WERI-Rb-1 (cell line): Measurements from ENCODE around the gene TNPO3.
"Not testable (repeated sequence)": the region's sequence is repeated elsewhere in the genome, so short reads cannot be mapped to it uniquely, and the experiment has no call there.

Source experiments
- DNase-seq: peaks from one replicate; pipeline ENCODE4 v3.0.0-alpha.2; 2020
- H3K27ac ChIP-seq: fragments of 250-450 bp; sonication (Bioruptor Pico); 2 replicates; pipeline ENCODE4 v1.5.1; 2020; ENCODE audit warnings: mild to moderate bottlenecking, moderate library complexity
- H3K27me3 ChIP-seq: fragments of 250-450 bp; sonication (Bioruptor Pico); 2 replicates; pipeline ENCODE4 v1.5.1; 2021; ENCODE audit warnings: mild to moderate bottlenecking, low read depth, moderate library complexity; ENCODE audit not compliant: insufficient read depth, severe bottlenecking
- H3K36me3 ChIP-seq: fragments of 250-450 bp; sonication (Bioruptor Pico); 2 replicates; pipeline ENCODE4 v1.5.1; 2020; ENCODE audit warnings: mild to moderate bottlenecking, moderate library complexity
- H3K4me3 ChIP-seq: 2 replicates; pipeline ENCODE4 v1.5.1; 2011; ENCODE audit warnings: low read depth, mild to moderate bottlenecking, control low read depth, low read length
- H3K9me3 ChIP-seq: fragments of 250-450 bp; sonication (Bioruptor Pico); 2 replicates; pipeline ENCODE4 v1.5.1; 2021; ENCODE audit warnings: mild to moderate bottlenecking, moderate library complexity; ENCODE audit not compliant: severe bottlenecking
- TF ChIP-seq, protein P1 (sequence below): IDR thresholded peaks from 2 replicates; pipeline ENCODE4 v1.5.1; 2011; ENCODE audit warnings: low read depth, mild to moderate bottlenecking, control low read depth, inconsistent platforms, low read length

The TNPO3 gene

DNA sequence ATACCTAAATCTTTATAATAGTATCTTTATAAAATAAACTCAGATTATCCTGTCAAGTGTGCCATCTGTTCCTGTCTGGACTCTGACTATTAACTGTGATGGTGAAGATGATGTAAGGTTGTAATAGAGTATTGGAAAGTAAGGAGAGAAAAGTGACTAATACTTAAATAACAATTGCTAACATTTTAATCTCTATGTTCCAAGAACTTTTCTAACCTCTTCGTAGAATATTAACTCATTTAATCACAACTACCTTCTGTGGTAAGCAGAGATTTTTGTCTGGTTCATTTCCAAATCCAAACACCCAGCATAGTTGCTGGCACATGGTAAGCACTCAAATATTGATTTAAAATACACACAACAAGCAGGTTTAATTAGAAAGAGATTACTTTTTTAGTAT lies 2.5 kb downstream of the TNPO3 start:
- H3K9me3 ChIP-seq, result no peaks in the 10 kb centered on the region
- H3K4me3 ChIP-seq, result no peak overlapping the region
- no peak for DNase-seq
- H3K27ac ChIP-seq, result peak overlapping the region; percentile 0; the same call in 1 of the 2 replicates
- TF ChIP-seq, protein P1, sequence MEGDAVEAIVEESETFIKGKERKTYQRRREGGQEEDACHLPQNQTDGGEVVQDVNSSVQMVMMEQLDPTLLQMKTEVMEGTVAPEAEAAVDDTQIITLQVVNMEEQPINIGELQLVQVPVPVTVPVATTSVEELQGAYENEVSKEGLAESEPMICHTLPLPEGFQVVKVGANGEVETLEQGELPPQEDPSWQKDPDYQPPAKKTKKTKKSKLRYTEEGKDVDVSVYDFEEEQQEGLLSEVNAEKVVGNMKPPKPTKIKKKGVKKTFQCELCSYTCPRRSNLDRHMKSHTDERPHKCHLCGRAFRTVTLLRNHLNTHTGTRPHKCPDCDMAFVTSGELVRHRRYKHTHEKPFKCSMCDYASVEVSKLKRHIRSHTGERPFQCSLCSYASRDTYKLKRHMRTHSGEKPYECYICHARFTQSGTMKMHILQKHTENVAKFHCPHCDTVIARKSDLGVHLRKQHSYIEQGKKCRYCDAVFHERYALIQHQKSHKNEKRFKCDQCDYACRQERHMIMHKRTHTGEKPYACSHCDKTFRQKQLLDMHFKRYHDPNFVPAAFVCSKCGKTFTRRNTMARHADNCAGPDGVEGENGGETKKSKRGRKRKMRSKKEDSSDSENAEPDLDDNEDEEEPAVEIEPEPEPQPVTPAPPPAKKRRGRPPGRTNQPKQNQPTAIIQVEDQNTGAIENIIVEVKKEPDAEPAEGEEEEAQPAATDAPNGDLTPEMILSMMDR, result no peak
- H3K36me3 ChIP-seq, result peaks cover 45% of the 10 kb centered on the region
- H3K27me3 ChIP-seq, result no peaks in the 10 kb centered on the region

GRCh38 chr7:129051459-129051858 lies 3.5 kb downstream of the TNPO3 start:
- not testable (repeated sequence) for H3K27me3 ChIP-seq, H3K27ac ChIP-seq, H3K9me3 ChIP-seq, H3K4me3 ChIP-seq, DNase-seq
- peaks cover 47% of the 10 kb centered on the region for H3K36me3 ChIP-seq

GRCh38 chr7:129047761-129048160 lies 7.2 kb downstream of the TNPO3 start:
- Histone ChIP-seq H3K27me3 (no peaks in the 10 kb centered on the region), H3K9me3 (no peaks in the 10 kb centered on the region), H3K27ac (no peak overlapping the region), H3K36me3 (peaks cover 42% of the 10 kb centered on the region), H3K4me3 (no peak overlapping the region)
- TF ChIP-seq, protein P1, result no peak
- DNase-seq, result no peak

DNA sequence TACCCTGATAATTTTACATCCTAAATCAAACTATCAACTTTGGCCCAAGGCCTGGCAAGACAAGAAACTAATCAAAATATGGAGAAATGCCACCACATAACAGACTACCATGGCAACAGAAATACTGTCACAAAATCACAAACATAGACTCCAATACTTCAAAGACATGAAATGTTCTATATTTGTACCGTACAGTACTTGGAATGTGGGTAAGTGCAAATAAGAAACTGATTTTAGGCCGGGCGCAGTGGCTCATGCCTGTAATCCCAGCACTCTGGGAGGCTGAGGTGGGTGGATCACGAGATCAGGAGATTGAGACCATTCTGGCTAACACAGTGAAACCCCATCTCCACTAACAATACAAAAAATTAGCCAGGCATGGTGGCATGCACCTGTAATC lies 9.2 kb downstream of the TNPO3 start:
- DNase-seq, result no peak
- Histone ChIP-seq H3K4me3 (no peak overlapping the region), H3K27ac (no peak overlapping the region), H3K36me3 (peaks cover 38% of the 10 kb centered on the region), H3K27me3 (no peaks in the 10 kb centered on the region), H3K9me3 (no peaks in the 10 kb centered on the region)
- TF ChIP-seq, protein P1, result no peak

DNA sequence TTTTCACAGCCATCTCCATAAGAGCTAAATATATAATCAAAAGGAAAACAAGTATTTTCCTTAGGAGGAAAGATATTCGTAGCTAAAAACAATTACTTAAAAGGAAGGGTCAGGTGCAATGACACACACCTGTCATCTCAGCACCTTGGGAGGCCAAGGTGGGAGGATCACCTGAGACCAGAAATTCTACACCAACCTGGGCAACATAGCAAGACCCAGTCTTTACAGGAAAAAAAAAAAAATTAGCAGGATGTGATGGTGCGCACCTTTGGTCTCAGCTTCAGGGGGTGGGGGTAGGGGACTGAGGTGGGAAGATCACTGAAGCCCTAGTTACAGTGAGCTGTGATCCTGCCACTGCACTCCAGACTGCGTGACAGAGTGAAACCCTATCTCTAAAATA lies 11.9 kb downstream of the TNPO3 start:
- TF ChIP-seq, protein P1, result no peak
- Histone ChIP-seq H3K36me3 (peaks cover 39% of the 10 kb centered on the region), H3K27me3 (no peaks in the 10 kb centered on the region), H3K27ac (no peak overlapping the region), H3K9me3 (no peaks in the 10 kb centered on the region), H3K4me3 (no peak overlapping the region)
- DNase-seq, result no peak

- DNase-seq, result no peak
- TF ChIP-seq, protein P1, result no peak
These were observed 13.5 kb downstream of the TNPO3 start for GRCh38 chr7:129041142-129042085.

DNA sequence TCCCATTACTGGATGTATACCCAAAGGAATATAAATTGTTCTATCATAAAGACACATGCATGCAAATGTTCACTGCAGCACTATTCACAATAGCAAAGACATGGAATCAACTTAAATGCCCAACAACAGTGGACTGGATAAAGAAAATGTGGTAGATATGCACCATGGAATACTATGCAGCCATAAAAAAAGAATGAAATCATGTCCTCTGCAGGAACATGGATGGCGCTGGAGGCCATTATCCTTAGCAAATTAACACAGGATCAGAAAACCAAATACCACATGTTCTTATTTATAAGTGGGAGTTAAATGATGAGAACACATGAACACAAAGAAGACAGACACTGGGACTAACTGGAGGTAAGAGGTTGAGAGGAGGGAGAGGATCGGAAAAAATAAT lies 16.4 kb downstream of the TNPO3 start:
- not testable (repeated sequence) for DNase-seq, H3K9me3 ChIP-seq, H3K4me3 ChIP-seq, H3K27me3 ChIP-seq, H3K27ac ChIP-seq
- peaks cover 63% of the 10 kb centered on the region for H3K36me3 ChIP-seq

More at GRCh38 chr7:129041142-129042085, 13.5 kb downstream of the TNPO3 start:
- Histone ChIP-seq H3K36me3 (peaks cover 47% of the 10 kb centered on the region), H3K27me3 (no peaks in the 10 kb centered on the region), H3K4me3 (no peak overlapping the region), H3K27ac (peak overlapping the region; percentile 24; the same call in 1 of the 2 replicates), H3K9me3 (no peaks in the 10 kb centered on the region)
